GM21528 (cell line): ENCODE data around the gene B3GALT6.
"Not testable (repeated sequence)": the region's sequence is repeated elsewhere in the genome, so short reads cannot be mapped to it uniquely, and the experiment has no call there.

Experiments used
- ATAC-seq: cut with Tn5 transposase; IDR thresholded peaks from one replicate; pipeline ENCODE4 v1.9.1; 2021; ENCODE audit warnings: mild to moderate bottlenecking, moderate library complexity; ENCODE audit not compliant: unreplicated experiment, low FRiP score

Gene B3GALT6

DNA sequence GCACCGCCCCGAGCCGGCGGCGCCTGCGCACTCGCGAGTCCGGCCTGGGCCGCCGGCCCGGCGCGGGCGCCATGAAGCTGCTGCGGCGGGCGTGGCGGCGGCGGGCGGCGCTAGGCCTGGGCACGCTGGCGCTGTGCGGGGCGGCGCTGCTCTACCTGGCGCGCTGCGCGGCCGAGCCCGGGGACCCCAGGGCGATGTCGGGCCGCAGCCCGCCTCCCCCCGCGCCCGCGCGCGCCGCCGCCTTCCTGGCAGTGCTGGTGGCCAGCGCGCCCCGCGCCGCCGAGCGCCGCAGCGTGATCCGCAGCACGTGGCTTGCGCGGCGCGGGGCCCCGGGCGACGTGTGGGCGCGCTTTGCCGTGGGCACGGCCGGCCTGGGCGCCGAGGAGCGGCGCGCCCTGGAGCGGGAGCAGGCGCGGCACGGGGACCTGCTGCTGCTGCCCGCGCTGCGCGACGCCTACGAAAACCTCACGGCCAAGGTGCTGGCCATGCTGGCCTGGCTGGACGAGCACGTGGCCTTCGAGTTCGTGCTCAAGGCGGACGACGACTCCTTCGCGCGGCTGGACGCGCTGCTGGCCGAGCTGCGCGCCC is at the start of gene B3GALT6:
TSS of gene B3GALT6 (plus strand) at position 30 of the 588 bp plus-strand sequence. CDS start at position 72, 42 bp downstream.
- ATAC-seq: no peak

DNA sequence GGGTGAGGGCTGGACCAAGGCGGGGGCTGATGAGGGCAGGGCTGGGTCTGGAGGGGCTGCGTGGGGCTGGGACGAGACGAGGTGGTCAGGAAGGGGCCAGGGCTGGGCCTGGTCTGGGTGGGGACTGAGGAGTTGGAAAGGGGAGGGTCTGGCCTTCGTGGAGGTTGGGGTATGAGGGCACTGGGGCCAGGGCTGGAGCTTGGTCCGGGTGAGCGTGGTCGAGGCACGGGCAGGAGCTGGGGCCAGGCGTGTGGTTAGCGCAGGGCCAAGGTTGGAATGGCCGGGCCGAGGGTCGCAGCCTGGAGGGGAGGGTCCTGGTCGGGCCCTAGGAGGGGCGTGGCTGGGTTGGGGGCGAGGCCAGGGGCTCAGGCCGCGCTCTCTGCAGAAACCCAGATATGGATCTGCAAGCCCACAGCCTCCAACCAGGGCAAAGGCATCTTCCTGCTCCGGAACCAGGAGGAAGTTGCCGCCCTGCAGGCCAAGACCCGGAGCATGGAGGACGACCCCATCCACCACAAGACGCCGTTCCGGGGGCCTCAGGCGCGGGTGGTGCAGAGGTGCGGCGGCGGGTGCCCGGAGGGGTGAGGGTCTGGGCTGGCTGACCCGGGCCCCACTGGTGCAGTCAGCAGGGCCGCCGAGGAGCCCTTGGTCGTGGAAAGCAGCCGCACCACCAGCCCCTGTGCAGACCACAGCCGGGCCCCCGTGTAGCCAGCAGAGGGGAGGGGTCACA is 49.4 kb upstream of the B3GALT6 start:
- ATAC-seq: no peak

DNA sequence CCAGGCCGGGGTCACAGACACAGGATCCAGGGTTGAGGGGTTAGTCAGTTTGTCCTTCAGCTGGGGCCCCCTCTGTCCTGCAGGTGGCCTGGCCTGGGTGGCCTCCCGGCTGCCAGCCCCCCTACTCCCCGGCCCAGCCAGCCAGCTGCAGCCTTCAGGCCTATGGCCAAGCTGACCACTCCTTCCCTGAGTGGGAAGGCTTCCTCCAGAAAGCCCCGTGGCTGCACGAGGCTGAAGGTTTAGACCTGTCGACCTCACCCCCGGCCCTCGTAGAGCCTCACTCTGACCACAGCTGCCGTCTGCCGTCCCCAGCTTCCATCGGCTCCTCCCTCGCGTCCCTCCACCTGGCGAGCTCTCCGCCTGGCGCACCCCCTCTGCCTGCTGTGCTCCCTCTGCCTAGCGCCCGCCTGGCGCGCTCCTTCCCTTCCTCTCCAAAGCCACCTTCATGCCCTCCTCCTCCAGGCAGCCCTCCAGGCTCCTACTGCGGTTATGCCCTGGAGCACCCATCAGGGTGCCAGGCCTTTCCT is 48.8 kb upstream of the B3GALT6 start:
- ATAC-seq: no peak

GRCh38 chr1:1183833-1184775 is 47.9 kb upstream of the B3GALT6 start:
- ATAC-seq: no peak

- no peak for ATAC-seq
These were observed 46.8 kb upstream of the B3GALT6 start for GRCh38 chr1:1185101-1185765.

DNA sequence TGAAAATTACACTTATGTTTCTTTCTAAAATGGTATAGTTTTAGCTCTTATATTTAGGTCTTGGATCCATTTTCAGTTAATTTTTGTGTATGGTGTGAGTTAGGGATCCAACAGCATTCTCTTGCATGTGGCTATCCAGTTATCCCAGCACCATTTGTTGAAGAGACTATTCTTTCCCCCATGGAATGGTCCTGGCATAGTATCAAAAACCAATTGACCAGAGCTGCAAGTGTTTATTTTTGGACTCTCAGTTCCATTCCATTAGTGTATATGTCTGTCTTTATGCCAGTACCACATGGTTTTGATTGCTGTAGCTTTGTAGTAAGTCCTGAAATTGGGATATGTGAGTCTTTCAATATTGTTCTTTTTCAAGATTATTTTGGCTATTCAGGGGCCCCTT is 44.1 kb upstream of the B3GALT6 start:
- no peak for ATAC-seq

DNA sequence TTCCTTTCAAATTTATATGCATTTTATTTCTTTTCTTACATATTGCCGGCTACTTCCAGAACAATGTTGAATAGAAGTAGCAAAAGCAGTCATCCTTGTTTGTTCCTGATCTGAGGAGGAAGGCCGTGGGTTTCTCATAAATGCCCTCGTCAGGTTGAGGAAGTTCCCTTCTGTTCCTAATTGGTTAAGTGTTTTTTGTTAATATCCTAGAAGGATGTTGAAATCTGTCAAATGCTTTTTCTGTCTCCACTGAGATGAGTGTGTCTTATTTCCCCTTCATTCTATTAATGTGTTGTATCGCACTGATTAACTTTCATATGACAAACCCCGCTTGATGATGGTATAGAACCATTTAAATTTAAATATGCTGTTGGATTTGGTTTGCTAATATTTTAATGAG is 42.9 kb upstream of the B3GALT6 start:
- no peak for ATAC-seq

DNA sequence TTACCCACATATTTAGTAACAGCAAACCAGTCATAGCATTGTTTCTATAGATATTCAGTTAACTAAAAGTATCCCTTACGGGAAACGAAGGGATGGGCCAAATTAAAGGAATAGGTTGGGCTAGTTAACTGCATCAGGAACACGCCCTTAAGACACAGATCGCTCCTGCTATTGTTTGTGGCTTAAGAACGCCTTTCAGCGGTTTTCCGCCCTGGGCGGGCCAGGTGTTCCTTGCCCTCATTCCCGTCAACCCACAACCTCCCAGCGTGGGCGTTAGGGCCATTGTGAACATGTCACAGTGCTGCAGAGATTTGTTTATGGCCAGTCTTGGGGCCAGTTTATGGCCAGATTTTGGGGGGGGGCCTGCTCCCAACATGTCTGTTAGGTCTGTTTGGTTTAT is 40.3 kb upstream of the B3GALT6 start:
- ATAC-seq: no peak

- no peak for ATAC-seq
These were observed 37.3 kb upstream of the B3GALT6 start for GRCh38 chr1:1194723-1195122.

GRCh38 chr1:1195726-1196125 is 36.3 kb upstream of the B3GALT6 start:
- not testable (repeated sequence) for ATAC-seq

DNA sequence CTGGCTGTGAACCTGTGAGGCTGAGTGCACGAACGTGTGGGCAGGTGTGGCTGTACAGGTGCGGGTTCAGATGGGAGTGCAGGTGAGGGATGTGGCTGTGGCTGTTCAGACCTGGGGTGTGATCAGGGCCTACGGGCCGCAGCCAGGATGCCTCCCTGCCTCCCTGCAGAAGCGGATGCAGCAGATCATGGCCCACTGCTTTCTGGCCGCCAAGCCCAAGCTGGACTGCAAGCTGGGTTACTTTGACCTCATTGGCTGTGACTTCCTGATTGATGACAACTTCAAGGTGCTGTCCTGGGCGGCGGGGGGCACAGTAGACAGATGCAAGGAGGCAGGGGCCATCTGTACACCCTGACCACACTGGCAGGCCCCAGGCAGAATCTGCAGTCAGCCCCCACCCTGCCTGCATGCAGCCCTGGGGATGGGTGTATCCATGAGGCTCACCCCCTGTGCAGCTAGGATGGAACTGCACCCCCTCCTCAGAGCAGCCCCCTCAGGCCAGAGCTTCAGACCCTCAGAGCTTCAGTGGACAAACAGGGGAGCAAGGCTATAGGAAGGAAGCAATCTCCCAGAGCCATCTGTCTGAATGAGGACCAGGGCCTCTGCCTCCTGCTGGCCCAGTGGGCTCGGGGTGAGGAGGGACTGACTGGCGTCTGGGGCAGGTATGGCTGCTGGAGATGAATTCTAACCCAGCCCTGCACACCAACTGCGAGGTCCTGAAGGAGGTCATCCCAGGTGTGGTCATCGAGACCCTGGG is 35.4 kb upstream of the B3GALT6 start:
- no peak for ATAC-seq

- ATAC-seq: no peak
These were observed 34.9 kb upstream of the B3GALT6 start for GRCh38 chr1:1197188-1197500.

GRCh38 chr1:1197551-1198422 is 34.2 kb upstream of the B3GALT6 start:
- no peak for ATAC-seq

GRCh38 chr1:1198423-1199140 is 33.5 kb upstream of the B3GALT6 start:
- ATAC-seq: no peak

GRCh38 chr1:1199141-1199960 is 32.7 kb upstream of the B3GALT6 start:
- no peak for ATAC-seq

DNA sequence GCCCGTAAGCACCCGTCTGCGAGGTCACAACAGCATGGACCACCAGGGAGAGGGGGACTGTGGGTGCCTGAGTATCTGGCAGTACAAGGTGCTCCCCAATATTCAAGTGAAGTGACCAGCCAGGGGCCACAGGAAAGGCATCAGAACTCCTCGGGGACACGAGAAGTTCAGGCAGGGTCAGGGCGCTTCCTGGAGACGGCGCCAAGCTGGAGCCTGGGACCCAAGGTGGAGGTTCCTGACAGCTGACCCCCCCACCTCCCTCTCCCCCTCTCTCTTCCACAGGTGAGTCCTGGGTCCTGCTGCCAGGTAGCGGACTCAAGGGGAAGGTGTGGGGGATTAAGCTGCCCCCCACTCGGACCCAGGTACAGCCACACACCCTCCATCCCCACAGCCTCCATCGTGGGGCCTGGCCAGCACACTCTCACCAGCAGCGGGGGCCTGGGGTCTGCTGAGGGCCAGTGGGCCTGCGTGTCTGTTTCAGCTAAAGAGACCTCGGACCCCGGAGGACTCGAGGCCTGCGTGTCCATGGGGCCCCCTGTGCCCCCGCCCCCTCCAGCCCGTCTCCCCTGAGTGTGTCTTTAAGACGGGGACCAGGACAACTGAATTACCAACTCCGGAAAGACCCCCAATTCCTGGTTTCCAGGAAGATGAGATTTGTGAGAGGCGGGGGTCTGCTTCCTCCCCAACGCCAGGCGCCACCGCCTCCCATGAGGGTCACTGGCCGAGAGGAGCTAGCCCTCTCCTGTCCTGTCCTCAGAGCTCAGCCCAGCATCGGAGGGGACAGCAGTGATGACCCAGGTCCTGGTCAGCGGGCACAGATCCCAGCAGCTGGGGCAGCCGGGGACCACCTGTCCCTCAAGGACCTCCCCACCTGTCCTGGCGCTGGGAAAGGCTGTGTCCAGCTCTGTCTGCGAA is 31.8 kb upstream of the B3GALT6 start:
- no peak for ATAC-seq
